ENCODE results near the gene IGFN1.
"Not testable (repeated sequence)": the region's sequence is repeated elsewhere in the genome, so short reads cannot be mapped to it uniquely, and the experiment has no call there.

IGFN1 gene

GRCh38 chr1:201153474-201154388 is 36.9 kb upstream of the IGFN1 start:
- no peak for DNase-seq (ENCODE audit: low read depth)
- no peak for TF ChIP-seq CTCF (conservative IDR thresholded peaks at IDR 0.05; ENCODE audit: low read depth, low read length)
- H3K4me3 ChIP-seq (ENCODE audit: low read depth, low read length) = peak overlapping the region; percentile 83

DNA sequence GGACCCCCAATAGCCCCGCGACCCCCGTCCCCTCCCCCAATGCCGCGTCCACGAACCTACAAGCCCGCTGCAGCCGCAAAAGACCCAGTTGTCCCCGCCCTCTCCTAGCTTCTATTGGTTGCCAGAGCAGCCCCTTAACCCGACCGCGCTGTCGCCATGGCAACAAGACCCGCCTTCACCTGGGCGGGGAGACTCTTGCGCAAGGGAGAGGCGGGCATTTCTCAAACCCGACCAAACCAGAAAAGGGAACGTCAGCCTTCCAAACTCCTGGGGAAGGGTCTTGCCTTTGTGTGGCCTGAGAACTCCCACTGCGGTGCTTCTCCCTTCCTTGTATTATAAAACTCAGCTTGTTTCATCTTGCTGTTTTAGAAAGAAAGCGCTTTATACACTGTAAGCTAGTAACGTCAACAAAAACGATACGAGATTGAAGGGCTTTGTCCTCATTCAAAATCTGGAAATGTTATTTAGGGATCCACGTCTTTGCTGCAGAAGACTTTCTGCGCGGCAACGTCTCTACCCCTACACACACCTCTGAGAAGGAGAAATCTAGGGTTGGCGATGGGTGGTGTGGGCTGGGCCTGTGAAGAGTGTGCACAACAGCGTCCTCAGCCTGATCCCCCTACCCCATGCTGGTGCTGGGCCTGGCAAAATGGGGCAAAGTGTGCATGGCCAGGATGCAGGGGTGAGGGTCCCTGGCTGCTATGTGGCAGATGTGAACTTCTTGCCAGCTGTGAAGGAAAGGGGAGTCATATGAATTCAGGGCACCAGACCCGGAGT is 36.0 kb upstream of the IGFN1 start, which contains the start of gene TMEM9:
Gene TMEM9, minus strand, starts transcription at position 86 of the 777 bp plus-strand sequence. CDS start 551 bp downstream, outside the sequence.
- DNase-seq (ENCODE audit: low read depth) = peak; percentile 97
- no peak for TF ChIP-seq CTCF (conservative IDR thresholded peaks at IDR 0.05; ENCODE audit: low read depth, low read length)
- peak within 1 kb of the TSS; percentile 83 for H3K4me3 ChIP-seq (ENCODE audit: low read depth, low read length)

GRCh38 chr1:201155354-201155753 is 35.3 kb upstream of the IGFN1 start:
- no peak for DNase-seq (ENCODE audit: low read depth)
- no peak overlapping the region for H3K4me3 ChIP-seq (ENCODE audit: low read depth, low read length)
- no peak for TF ChIP-seq CTCF (conservative IDR thresholded peaks at IDR 0.05; ENCODE audit: low read depth, low read length)

DNA sequence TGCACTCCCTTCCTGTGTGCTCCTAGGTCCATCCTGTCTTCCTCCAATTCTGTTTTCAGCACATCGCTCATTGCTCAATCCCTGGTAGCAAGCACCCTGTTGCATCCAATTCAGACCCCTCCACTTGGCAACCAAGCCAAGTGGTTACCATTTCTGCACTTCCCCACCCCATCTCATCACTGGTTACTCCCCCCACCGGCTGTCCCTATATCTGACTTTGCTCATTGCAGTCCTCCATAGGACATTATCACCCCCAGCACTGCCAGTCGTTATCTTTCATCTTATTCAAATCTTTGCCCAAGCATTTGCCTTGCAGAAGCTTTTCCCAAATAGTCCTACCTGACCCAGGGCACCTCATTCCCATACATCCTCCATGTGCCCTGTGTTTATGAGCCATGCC is 34.3 kb upstream of the IGFN1 start:
- H3K4me3 ChIP-seq (ENCODE audit: low read depth, low read length) = no peak overlapping the region
- TF ChIP-seq CTCF (conservative IDR thresholded peaks at IDR 0.05; ENCODE audit: low read depth, low read length) = no peak

GRCh38 chr1:201156819-201157218 is 33.8 kb upstream of the IGFN1 start:
- no peak overlapping the region for H3K4me3 ChIP-seq (ENCODE audit: low read depth, low read length)
- DNase-seq (ENCODE audit: low read depth) = no peak
- TF ChIP-seq CTCF (conservative IDR thresholded peaks at IDR 0.05; ENCODE audit: low read depth, low read length) = no peak

More for the DNA sequence above, 34.3 kb upstream of the IGFN1 start:
- DNase-seq (ENCODE audit: low read depth) = no peak

GRCh38 chr1:201157949-201158348 is 32.7 kb upstream of the IGFN1 start:
- DNase-seq (ENCODE audit: low read depth) = no peak
- TF ChIP-seq CTCF (conservative IDR thresholded peaks at IDR 0.05; ENCODE audit: low read depth, low read length) = no peak
- H3K4me3 ChIP-seq (ENCODE audit: low read depth, low read length) = no peak overlapping the region

- DNase-seq (ENCODE audit: low read depth); H3K4me3 ChIP-seq (ENCODE audit: low read depth, low read length): not testable (repeated sequence)
Measured at GRCh38 chr1:201163036-201163435, 27.6 kb upstream of the IGFN1 start.

All from choroid plexus epithelial cell (primary cell).